Glomerular endothelial cell (primary cell): ENCODE measurements around the gene NCDN. TPM values are rescaled to one million over a fixed set of nuclear protein-coding genes. Genes with fewer than 3 reads are reported as not detected.

Source experiments
- DNase-seq: peaks from one replicate; pipeline ENCODE4 v3.0.0-alpha.2; 2011; ENCODE audit warnings: low read depth, low spot score; ENCODE audit errors: extremely low read depth
- total RNA-seq: library from RNA; depleted of rRNA; stranded (reverse); fragments of >200 nt; gene quantifications from 2 replicates; pipeline ENCODE4 v1.2.3, GENCODE V29; 2015

Gene NCDN
- total RNA-seq, 1 donor from 2014 or later, result 28.5 TPM

GRCh38 chr1:35554266-35555211, 3.1 kb upstream of the NCDN start:
- no peak for DNase-seq

GRCh38 chr1:35555212-35555584, 2.4 kb upstream of the NCDN start:
- DNase-seq, result no peak

GRCh38 chr1:35555601-35556477, 1.8 kb upstream of the NCDN start:
- no peak for DNase-seq

- no peak for DNase-seq
These were observed 998 bp upstream of the NCDN start for GRCh38 chr1:35556484-35557117.

- no peak for DNase-seq
These were observed 435 bp upstream of the NCDN start, which contains the start of gene KIAA0319L for GRCh38 chr1:35557118-35557610. TSS of gene KIAA0319L (minus strand) at chr1:35557403. CDS start at chr1:35554491, 2,912 bp downstream.

- DNase-seq, result no peak
These were observed 1.0 kb downstream of the NCDN start for GRCh38 chr1:35558374-35559316.

GRCh38 chr1:35559317-35559944, 1.8 kb downstream of the NCDN start:
- no peak for DNase-seq

GRCh38 chr1:35560256-35561225, 2.9 kb downstream of the NCDN start:
- no peak for DNase-seq

GRCh38 chr1:35561297-35561971, 3.8 kb downstream of the NCDN start:
- no peak for DNase-seq

GRCh38 chr1:35561972-35562680, 4.5 kb downstream of the NCDN start:
- DNase-seq, result no peak

- no peak for DNase-seq
These were observed 5.6 kb downstream of the NCDN start for GRCh38 chr1:35563166-35563565.

GRCh38 chr1:35564037-35564883, 6.7 kb downstream of the NCDN start:
- DNase-seq, result peak; percentile 66

GRCh38 chr1:35564884-35565741, 7.5 kb downstream of the NCDN start:
- DNase-seq, result no peak

GRCh38 chr1:35565742-35566133, 8.1 kb downstream of the NCDN start:
- no peak for DNase-seq

GRCh38 chr1:35567947-35568558, 10.5 kb downstream of the NCDN start:
- DNase-seq, result no peak
